Activated CD8-positive, alpha-beta memory T cell treated with anti-CD3 and anti-CD28 coated beads, Interleukin-2, amount 50 U/mL, for 4 hours (primary cell): ENCODE data around the gene GAS5.

Experiments used
- DNase-seq: peaks from one replicate; pipeline ENCODE4 v3.0.0-alpha.2; 2020

GAS5 gene

GRCh38 chr1:173823781-173824314 lies 43.9 kb downstream of the GAS5 start:
- no peak for DNase-seq

- DNase-seq = no peak
These were observed 46.1 kb downstream of the GAS5 start for GRCh38 chr1:173821680-173822079.

- no peak for DNase-seq
These were observed 49.3 kb downstream of the GAS5 start for GRCh38 chr1:173818459-173818858.
